Measurements from ENCODE around the gene PHKG1.

DNA sequence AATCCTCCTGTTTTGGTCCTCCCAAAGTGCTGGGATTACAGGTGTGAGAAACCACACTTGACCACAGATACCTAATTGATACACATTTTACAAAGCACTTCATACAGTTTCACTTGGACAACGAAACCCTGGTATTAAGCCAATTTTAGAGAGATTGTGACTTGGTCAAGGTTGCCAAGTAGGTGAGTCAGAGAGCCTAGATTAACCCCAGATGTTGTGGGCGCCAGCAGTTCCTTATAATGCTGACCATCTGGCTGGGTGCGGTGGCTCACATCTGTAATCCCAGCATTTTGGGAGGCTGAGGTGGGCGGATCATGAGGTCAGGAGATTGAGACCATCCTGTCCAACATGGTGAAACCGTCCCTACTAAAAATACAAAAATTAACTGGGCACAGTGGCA, 4.9 kb upstream of the PHKG1 start:
- no peak for TF ChIP-seq CEBPB (IDR thresholded peaks at IDR 0.05)
- no peak for TF ChIP-seq TCF12 (IDR thresholded peaks at IDR 0.05; ENCODE audit: low read depth)
- no peak for TF ChIP-seq YY1 (IDR thresholded peaks at IDR 0.05; ENCODE audit: low read depth)
- no peak for TF ChIP-seq EGR1 (IDR thresholded peaks at IDR 0.05)
- TF ChIP-seq FOXM1 (IDR thresholded peaks at IDR 0.05; ENCODE audit: borderline replicate concordance, low read depth): no peak
- TF ChIP-seq MAX (IDR thresholded peaks at IDR 0.05): no peak
- TF ChIP-seq TAF1 (IDR thresholded peaks at IDR 0.05; ENCODE audit: low read depth): no peak
- TF ChIP-seq REST (IDR thresholded peaks at IDR 0.05; ENCODE audit: low read depth): no peak
- no peak for TF ChIP-seq CREB1 (IDR thresholded peaks at IDR 0.05; ENCODE audit: low read depth)
- no peak for TF ChIP-seq EP300 (IDR thresholded peaks at IDR 0.05; ENCODE audit: borderline replicate concordance)
- TF ChIP-seq NFIC (IDR thresholded peaks at IDR 0.05): no peak
- no peak for TF ChIP-seq RAD21 (IDR thresholded peaks at IDR 0.05; ENCODE audit: low read depth)
